SK-N-MC (cell line): Measurements from ENCODE around the gene GNAQ.
"Not testable (repeated sequence)": the region's sequence is repeated elsewhere in the genome, so short reads cannot be mapped to it uniquely, and the experiment has no call there.

ENCODE experiments used
- DNase-seq: peaks from one replicate; pipeline ENCODE4 v3.0.0-alpha.2; 2011; ENCODE audit warnings: low read depth, low spot score
- H3K27ac ChIP-seq: fragments of 200-600 bp; sonication (generic); 2 replicates; pipeline ENCODE4 v1.5.1; 2016; ENCODE audit warnings: mixed run types
- H3K36me3 ChIP-seq: fragments of 200-600 bp; sonication (generic); 2 replicates; pipeline ENCODE4 v1.6.1; 2017; ENCODE audit warnings: antibody characterized with exemption, low read length, mixed read lengths; ENCODE audit not compliant: insufficient read depth
- H3K4me3 ChIP-seq: fragments of 200-600 bp; sonication (generic); 2 replicates; pipeline ENCODE4 v1.5.1; 2016
- H3K9ac ChIP-seq: fragments of 200-600 bp; sonication (generic); 2 replicates; pipeline ENCODE4 v1.8.0; 2017; ENCODE audit warnings: mixed run types, mixed read lengths; ENCODE audit not compliant: insufficient read length
- H3K9me3 ChIP-seq: fragments of 200-600 bp; sonication (generic); 2 replicates; pipeline ENCODE4 v1.6.1; 2017; ENCODE audit warnings: low read depth, mild to moderate bottlenecking, antibody characterized with exemption, low read length, moderate library complexity, mixed read lengths
- EZH2 ChIP-seq: fragments of 200-600 bp; sonication (generic); IDR thresholded peaks from one replicate; pipeline ENCODE4 v1.6.1; 2017; ENCODE audit warnings: antibody characterized with exemption
- FOXP2 ChIP-seq: optimal IDR thresholded peaks from 2 replicates; pipeline ENCODE3; 2011; ENCODE audit warnings: mild to moderate bottlenecking, moderate library complexity; ENCODE audit not compliant: insufficient read depth; ENCODE audit errors: extremely low read length, control extremely low read depth
- POLR2AphosphoS5 ChIP-seq: IDR thresholded peaks from 2 replicates; pipeline ENCODE4 v1.6.1; 2012; ENCODE audit warnings: mild to moderate bottlenecking, low read depth, low read length, borderline replicate concordance

GNAQ gene

GRCh38 chr9:77710965-77711648 is 320.5 kb downstream of the GNAQ start:
- TF ChIP-seq FOXP2, result no peak
- TF ChIP-seq POLR2AphosphoS5, result no peak
- no peak for TF ChIP-seq EZH2
- H3K36me3 ChIP-seq, result no peaks in the 10 kb centered on the region
- H3K27ac ChIP-seq, result peak overlapping the region; percentile 45; the same call in 1 of the 2 replicates
- no peaks in the 10 kb centered on the region for H3K9me3 ChIP-seq
- H3K9ac ChIP-seq, result no peak overlapping the region
- H3K4me3 ChIP-seq, result no peak overlapping the region
- DNase-seq, result no peak

DNA sequence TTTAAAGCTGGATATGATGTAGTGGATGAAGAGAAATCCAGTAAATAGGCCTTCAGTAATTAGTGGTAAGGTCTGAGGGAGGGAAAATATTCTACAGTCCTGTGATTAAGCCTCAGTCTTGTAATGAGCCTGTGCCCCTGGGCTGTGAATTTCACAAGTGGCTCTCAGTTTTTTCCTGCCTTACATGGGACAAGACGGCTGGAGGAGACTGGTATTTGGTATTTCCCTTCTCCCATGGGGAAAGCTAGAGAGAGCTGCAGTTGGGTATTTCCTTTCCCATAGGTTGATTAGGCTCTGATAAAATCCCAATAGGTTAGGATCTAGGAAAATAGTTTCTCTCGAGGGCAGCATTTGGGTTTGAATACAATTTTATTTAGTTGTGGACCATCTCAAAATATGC is 321.3 kb downstream of the GNAQ start:
- Histone ChIP-seq H3K36me3 (no peaks in the 10 kb centered on the region), H3K27ac (peak overlapping the region; percentile 45), H3K4me3 (no peak overlapping the region), H3K9ac (no peak overlapping the region), H3K9me3 (no peaks in the 10 kb centered on the region)
- TF ChIP-seq EZH2 (no peak), POLR2AphosphoS5 (no peak), FOXP2 (no peak)
- DNase-seq, result peak; percentile 57

DNA sequence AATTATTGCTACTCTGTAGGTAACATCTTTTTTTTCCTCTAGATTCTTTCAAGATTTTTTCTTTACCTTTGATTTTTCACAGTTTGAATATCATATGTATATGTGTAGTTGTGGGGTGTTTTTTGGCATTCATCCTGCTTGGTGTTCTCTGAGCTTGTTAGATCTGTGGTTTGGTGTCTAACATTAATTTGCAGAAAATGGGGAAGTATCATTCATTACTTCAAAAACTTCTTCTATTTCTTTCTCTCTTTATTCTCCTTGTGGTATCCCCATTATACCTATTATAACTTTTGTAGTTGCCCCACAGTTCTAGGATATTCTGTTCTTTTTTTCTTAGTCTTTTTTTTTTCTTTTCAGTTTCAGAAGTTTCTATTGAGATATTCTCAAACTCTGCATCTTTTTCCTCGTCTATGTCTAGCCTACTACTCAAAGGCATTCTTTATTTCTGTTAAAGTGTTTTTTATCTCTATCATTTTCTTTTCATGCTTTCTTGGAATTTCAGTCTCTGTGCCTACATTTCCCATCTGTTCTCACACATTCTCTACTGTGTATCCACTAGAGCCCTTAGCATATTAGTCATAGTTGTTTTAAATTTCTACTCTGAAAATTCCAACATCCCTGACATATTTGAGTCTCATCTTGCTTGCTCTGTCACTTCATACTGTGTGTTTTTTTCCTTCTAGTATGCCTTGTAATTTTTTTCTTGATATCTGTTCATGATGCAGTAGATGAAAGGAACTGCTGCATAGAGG is 323.4 kb downstream of the GNAQ start:
- Histone ChIP-seq H3K4me3 (no peak overlapping the region), H3K36me3 (no peaks in the 10 kb centered on the region), H3K27ac (no peak overlapping the region), H3K9ac (no peak overlapping the region), H3K9me3 (no peaks in the 10 kb centered on the region)
- TF ChIP-seq EZH2 (no peak), FOXP2 (no peak), POLR2AphosphoS5 (no peak)
- no peak for DNase-seq

DNA sequence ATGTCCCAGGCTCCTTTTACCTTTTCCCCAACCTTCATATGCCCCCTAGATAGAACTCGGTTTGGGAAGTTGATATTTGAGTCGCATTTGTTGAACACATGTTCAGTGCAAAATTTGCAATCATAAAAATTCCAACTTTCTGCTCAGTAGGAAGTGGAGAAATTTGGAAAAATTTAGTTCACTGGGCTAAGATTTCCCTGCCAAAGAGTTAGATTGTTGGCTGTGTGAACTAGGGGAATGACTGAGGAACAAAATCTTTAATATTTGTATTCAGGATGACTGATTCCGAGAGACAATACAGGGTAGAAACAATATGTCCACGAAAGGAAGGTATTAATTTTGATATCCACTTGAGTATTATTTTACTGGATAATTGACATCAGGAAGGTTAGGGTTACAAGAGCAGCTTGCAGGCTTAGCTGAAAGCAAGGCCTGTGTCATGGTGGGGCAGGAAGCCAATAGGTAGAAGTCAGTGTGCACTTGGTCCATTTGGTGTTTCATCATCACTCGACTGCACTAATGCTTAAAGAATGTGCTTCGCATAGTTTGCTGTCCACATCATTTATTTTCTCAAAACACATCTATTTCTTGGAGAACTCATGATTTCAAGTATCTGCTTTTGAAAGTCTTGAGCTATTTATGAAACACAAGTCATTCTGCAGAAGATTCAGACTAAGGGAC is 324.1 kb downstream of the GNAQ start:
- no peaks in the 10 kb centered on the region for H3K36me3 ChIP-seq
- no peak overlapping the region for H3K4me3 ChIP-seq
- H3K9me3 ChIP-seq, result no peaks in the 10 kb centered on the region
- DNase-seq, result no peak
- no peak overlapping the region for H3K9ac ChIP-seq
- no peak for TF ChIP-seq EZH2
- TF ChIP-seq FOXP2, result no peak
- TF ChIP-seq POLR2AphosphoS5, result no peak
- no peak overlapping the region for H3K27ac ChIP-seq

DNA sequence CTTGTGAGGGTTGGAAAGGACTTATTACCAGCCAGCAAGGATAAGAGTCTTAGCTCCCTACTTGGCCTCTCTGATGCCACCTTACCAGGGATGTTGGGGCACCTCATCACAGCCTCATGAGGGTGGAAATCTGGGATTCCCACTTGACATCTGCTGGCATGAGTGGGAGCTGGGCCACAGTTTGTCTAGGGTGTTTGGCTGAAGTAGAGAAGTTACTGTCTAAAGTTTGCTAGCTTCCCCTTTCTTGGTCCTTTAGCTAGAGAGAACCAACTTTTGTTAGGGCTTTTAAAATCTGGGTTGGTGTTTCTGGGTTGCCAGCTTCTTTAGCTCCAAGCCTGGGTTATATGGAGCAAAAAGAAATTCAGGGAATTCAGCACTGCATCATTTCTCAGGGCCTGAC is 326.0 kb downstream of the GNAQ start:
- DNase-seq, result no peak
- H3K36me3 ChIP-seq, result no peaks in the 10 kb centered on the region
- H3K4me3 ChIP-seq, result no peak overlapping the region
- no peak for TF ChIP-seq POLR2AphosphoS5
- TF ChIP-seq EZH2, result no peak
- no peak for TF ChIP-seq FOXP2
- no peak overlapping the region for H3K9ac ChIP-seq
- no peaks in the 10 kb centered on the region for H3K9me3 ChIP-seq
- H3K27ac ChIP-seq, result no peak overlapping the region

- not testable (repeated sequence) for H3K4me3 ChIP-seq, H3K36me3 ChIP-seq, H3K27ac ChIP-seq, DNase-seq, H3K9me3 ChIP-seq, H3K9ac ChIP-seq
These were observed 328.9 kb downstream of the GNAQ start for GRCh38 chr9:77702521-77703390.

GRCh38 chr9:77697238-77697984 is 334.2 kb downstream of the GNAQ start:
- Histone ChIP-seq H3K9ac (no peak overlapping the region), H3K9me3 (no peaks in the 10 kb centered on the region), H3K36me3 (no peaks in the 10 kb centered on the region), H3K27ac (no peak overlapping the region), H3K4me3 (no peak overlapping the region)
- TF ChIP-seq FOXP2 (no peak), EZH2 (no peak), POLR2AphosphoS5 (no peak)
- DNase-seq, result no peak

GRCh38 chr9:77690723-77691122 is 340.9 kb downstream of the GNAQ start:
- H3K36me3 ChIP-seq, H3K27ac ChIP-seq, DNase-seq, H3K9me3 ChIP-seq, H3K9ac ChIP-seq, H3K4me3 ChIP-seq: not testable (repeated sequence)

DNA sequence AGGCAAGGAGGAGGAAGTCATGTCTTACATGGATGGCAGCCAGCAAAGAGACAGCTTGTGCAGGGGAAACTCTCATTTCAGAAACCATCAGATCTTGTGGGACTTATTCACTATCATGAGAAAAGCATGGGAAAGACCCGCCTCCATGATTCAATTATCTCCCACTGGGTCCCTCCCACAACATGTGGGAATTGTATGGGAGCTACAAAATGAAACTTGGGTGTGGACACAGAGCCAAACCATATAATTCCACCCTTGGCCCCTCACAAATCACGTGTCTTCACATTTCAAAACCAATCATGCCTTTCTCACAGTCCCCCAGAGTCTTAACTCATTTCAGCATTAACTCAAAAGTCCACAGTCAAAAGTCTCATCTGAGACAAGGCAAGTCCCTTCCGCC is 341.5 kb downstream of the GNAQ start:
- DNase-seq, H3K9ac ChIP-seq, H3K9me3 ChIP-seq: not testable (repeated sequence)

DNA sequence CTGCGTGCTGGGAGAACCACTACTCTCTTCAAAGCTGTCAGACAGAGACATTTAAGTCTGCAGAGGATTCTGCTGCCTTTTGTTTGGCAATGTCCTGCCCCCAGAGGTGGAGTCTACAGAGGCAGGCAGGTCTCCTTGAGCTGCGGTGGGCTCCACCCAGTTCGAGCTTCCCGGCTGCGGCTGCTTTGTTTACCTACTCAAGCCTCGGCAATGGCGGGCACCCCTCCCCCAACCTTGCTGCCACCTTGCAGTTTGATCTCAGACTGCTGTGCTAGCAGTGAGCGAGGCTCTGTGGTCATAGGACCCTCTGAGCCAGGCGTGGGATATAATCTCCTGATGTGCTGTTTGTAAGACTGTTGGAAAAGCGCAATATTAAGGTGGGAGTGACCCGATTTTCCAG is 343.9 kb downstream of the GNAQ start:
- H3K27ac ChIP-seq, H3K36me3 ChIP-seq, DNase-seq, H3K4me3 ChIP-seq, H3K9ac ChIP-seq, H3K9me3 ChIP-seq: not testable (repeated sequence)

More for the DNA sequence above, 341.5 kb downstream of the GNAQ start:
- H3K27ac ChIP-seq, H3K4me3 ChIP-seq, H3K36me3 ChIP-seq: not testable (repeated sequence)
